HT1080 (cell line): Measurements from ENCODE around the gene HAUS2. TPM values are rescaled to one million over a fixed set of nuclear protein-coding genes. Genes with fewer than 3 reads are reported as not detected.

ENCODE experiments used
- DNase-seq: peaks from one replicate; pipeline ENCODE4 v3.0.0-alpha.2; 2015; ENCODE audit warnings: low read depth
- total RNA-seq: library from RNA; depleted of rRNA; stranded (reverse); fragments of >200 nt; shearing (Covaris generic); gene quantifications from 2 replicates; pipeline ENCODE4 v1.2.3, GENCODE V29; 2014; rRNA removed

Gene HAUS2
- total RNA-seq, 1 experiment from 2014 or later, result 50.6 TPM

DNA sequence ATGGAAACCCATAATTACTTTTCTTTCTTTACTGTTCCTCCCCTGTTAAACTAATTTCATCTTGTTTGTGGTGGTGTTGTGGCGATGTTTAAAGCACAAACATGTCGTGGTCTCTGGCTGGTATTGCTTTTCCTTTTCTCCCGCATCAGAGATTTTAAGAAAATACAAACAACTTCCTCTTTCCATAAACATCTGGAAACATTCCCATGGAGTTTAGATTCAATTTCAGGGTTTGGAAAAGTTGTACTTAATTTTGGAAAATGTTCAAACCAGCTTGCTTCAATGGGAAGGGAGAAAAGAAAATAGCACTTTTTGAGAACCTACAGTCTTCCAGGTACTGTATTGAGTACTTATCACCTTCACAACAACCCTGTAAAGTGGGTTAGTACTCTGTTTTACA is 57.2 kb downstream of the HAUS2 start:
- DNase-seq, result no peak

DNA sequence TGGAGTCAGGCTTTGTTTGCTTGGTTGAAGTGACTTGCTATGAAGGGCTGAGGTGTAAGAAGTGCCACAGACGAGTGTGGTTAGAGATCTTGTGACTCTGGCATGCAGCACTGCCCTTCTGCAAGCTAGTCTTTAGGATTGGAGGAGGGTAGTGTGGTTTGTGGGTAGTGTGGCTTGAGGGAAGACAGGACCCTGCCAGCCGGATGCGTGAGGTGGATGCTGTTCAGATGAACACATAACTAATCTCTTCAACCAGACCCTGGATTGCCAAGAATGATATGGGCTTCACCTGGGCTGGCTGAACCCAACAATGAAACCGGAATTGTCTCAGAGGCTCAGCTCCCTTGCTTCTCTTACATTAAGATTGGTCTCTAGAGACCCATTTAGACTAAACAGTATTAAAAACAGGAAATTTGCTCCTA is 59.5 kb downstream of the HAUS2 start:
- peak; percentile 88 for DNase-seq

DNA sequence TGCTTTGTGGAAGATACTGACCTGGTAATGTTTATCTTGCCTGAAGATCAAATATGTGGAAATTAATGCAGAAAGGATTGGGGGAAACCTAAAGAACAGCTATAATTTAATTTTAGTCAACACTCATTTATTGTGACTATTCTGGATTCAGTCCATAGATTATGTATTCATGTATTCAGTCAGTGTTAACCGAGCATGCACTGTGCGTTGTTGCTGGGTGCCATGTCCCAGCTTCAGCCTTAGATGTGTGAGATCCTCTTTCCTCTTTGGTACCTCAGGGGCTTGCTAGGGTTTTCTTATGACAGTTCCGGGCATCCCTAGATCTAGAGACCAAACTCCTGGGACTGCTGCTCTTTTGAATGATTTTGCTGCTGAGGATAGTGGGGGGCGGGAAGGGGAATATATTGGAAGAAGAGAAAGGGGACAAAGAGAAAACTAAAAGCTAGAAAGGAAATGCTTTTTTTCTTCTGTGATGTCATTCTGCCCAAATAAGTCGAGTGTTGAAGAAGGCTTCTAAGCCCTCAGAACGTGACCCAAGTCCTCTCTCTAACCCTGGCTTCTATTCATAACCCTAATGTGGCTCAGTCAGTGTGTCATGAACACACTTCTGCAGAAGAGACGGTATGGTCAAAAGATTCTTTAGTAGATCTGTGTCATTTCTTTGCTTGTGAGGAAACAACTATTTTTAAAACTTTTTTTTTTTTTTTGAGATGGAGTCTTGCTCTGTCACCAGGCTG is 60.3 kb downstream of the HAUS2 start:
- no peak for DNase-seq

DNA sequence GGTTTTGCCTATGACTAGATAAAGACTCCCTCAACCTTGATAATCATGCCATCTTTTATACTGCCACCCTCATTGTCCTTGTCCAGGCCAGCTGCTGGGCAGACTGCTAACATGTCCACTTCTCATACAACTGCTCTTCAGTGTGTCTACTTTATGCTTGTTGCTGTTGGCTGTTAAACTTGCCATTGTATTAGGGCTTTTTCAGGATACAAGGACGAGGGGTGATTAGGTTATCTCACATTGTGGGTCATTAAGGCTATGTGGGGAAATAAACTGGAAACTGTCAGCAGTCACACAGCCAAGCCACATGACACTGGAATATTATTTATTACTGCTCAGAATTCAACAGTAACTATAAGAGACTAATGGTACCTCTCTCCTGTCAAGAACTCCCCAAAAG is 62.9 kb downstream of the HAUS2 start:
- no peak for DNase-seq

DNA sequence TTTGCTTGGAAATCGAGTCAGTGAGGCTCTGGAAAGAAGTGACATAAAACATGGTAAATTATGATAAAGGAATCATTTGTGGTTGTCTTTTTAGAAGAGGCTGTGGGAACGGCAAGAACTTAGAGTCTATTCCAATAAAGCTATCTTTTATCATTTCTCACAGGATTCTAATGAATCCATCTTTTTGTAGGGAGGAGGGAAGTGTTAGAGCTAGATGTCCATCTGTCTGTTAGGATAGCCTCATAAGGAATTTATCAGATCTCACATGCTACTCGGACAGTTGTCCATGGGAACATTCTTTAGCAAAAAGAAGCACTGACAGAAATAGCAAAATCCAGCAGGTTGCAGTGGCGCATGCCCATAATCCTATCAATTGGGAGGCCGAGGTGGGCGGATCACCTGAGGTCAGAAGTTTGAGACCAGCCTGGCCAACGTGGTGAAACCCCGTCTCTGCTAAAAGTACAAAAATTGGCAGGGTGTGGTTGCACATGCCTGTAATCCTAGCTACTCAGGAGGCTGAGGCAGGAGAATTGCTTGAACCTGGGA is 63.8 kb downstream of the HAUS2 start:
- DNase-seq, result no peak

DNA sequence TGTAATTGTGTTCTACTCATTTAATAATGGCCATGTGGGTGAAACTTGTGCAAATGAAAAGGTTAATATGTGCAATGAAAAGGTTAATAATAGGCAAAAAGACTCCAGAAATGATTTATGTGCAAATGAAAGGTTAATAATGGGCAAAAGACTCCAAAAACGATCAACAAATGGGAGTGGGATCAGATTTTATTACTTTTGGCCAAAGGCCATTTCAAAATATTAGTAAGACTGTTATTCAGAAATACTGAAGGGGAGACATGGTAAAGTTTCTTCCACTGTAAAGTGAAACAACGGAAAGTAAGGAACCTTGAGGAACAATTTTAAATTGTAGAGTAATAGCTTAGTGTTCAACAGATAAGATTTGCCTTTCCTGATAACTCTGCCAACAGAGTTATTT is 67.5 kb downstream of the HAUS2 start:
- DNase-seq, result no peak

Other genes with a start within 250 kb of the HAUS2 start
- 0.68 TPM in 1 of 2 replicates, not detected in the other for gene CAPN3, start 189.3 kb upstream of the HAUS2 start, total RNA-seq
- 23.6 and 25.8 TPM in 2 replicates for gene ZNF106, start 57.7 kb upstream of the HAUS2 start, total RNA-seq
- gene SNAP23, start 53.2 kb upstream of the HAUS2 start, total RNA-seq, result 48.3 and 53.4 TPM in 2 replicates
- 7.5 and 8.0 TPM in 2 replicates for gene LRRC57, start within 50 bp of the HAUS2 start, total RNA-seq
- 2.2 TPM in 2 replicates for gene STARD9, start 26.8 kb downstream of the HAUS2 start, total RNA-seq
- gene CDAN1, start 188.3 kb downstream of the HAUS2 start, total RNA-seq, result 10.8 and 10.9 TPM in 2 replicates